K562 (cell line): ENCODE measurements around the gene AKNA.

Source experiments
- JUN ChIP-seq, 2 experiments: sonication (generic) in 1 of 2; formaldehyde crosslinking in 1 of 2; IDR thresholded peaks; 2 replicates each; pipeline versions ENCODE4 v1.6.1 to v1.8.0; 2012 to 2022; ENCODE audit warnings: borderline replicate concordance in 2 of 2, mild to moderate bottlenecking in 2 of 2, improper control_type of control experiment in 1 of 2, low read depth in 1 of 2, low read length in 1 of 2, missing genetic modification reagents in 1 of 2
- MYBL2 ChIP-seq, 2 experiments: fragments of 450-650 bp in 1 of 2; sonication (generic) in 1 of 2; formaldehyde crosslinking in 1 of 2; IDR thresholded peaks; 2 replicates each; pipeline versions ENCODE4 v1.6.1 to v1.8.1; 2017 to 2022; ENCODE audit warnings: borderline replicate concordance in 1 of 2, inconsistent platforms in 1 of 2, low read depth in 1 of 2, mild to moderate bottlenecking in 1 of 2, missing genetic modification reagents in 1 of 2, moderate library complexity in 1 of 2
- PTBP1 ChIP-seq: fragments of 200-400 bp; formaldehyde crosslinking; IDR thresholded peaks from 2 replicates; pipeline ENCODE4 v1.6.1; 2017; ENCODE audit warnings: low read depth, low read length
- SMARCE1 ChIP-seq: fragments of 450-650 bp; IDR thresholded peaks from 2 replicates; pipeline ENCODE4 v1.7.1; 2016; ENCODE audit warnings: mild to moderate bottlenecking
- TCFL5 ChIP-seq: fragments of 250-450 bp; sonication (Bioruptor Pico); conservative IDR thresholded peaks from 2 replicates; pipeline ENCODE4 v1.6.1; 2021; ENCODE audit warnings: mild to moderate bottlenecking, moderate library complexity, matching md5 sums
- YY1 ChIP-seq, 3 experiments: IDR thresholded peaks; 2 replicates each; pipeline ENCODE4 v1.6.1; 2011; ENCODE audit warnings: low read length in 2 of 3, mild to moderate bottlenecking in 2 of 3, moderate library complexity in 2 of 3, borderline replicate concordance in 1 of 3, control low read depth in 1 of 3, low read depth in 1 of 3; ENCODE audit not compliant: insufficient read depth in 3 of 3, insufficient replicate concordance in 2 of 3, control insufficient read depth in 1 of 3, insufficient read length in 1 of 3; ENCODE audit errors: extremely low read depth in 1 of 3

DNA sequence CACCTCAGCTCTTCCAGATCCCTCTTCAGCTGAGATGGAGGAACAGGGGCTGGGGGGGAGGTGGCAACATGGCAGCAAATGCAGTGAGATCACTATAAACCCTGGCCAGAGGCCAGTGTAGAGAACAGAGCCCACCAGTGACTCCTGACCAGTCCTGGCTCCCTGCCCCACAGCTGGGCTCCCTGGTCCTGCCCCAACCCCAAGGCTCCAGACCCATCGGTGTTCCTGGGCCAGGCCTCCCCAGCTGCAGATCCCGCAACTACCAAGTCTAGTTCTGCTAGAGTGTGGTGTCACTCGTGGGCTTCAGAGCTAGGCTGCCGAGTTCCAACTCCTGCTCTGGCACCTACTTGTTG lies 16.8 kb downstream of the AKNA start:
- TF ChIP-seq JUN (IDR thresholded peaks at IDR 0.05; ENCODE audit: borderline replicate concordance, low read depth, low read length) (no peak), JUN (CRISPR knock-in tag; IDR thresholded peaks at IDR 0.05; ENCODE audit: borderline replicate concordance) (no peak), TCFL5 (CRISPR knock-in tag) (no peak), PTBP1 (no peak), MYBL2 (IDR thresholded peaks at IDR 0.05; ENCODE audit: low read depth) (no peak), MYBL2 (CRISPR knock-in tag; IDR thresholded peaks at IDR 0.05; ENCODE audit: borderline replicate concordance) (no peak), SMARCE1 (no peak), YY1 (IDR thresholded peaks at IDR 0.05; ENCODE audit: borderline replicate concordance in 1 of 3, control insufficient read depth in 1 of 3, extremely low read depth in 1 of 3, insufficient read depth in 3 of 3, insufficient read length in 1 of 3, insufficient replicate concordance in 2 of 3, low read depth in 1 of 3, low read length in 2 of 3) (no peak)
